ENCODE results near the gene ANKDD1A. TPM values are rescaled to one million over a fixed set of nuclear protein-coding genes. Genes with fewer than 3 reads are reported as not detected.

The ANKDD1A gene
- polyA plus RNA-seq, 1 donor from 2014 or later, result 7.0 TPM

DNA sequence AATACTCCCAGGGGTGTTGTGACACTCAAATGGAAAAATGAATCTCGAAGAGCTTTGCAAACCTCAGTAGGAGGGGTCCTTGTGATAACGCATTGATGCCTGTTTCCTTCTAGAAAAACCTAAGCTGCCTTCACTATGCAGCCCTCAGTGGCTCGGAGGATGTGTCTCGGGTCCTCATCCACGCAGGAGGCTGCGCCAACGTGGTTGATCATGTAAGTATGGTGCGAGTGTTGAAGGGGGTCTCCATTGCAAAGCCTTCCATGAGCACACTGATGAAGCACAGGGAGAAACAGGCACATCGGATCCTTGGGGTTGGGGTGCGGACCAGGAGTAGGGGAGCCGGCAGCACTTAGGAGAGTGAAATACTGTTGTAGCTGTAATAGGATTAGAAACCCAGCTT is 22.3 kb downstream of the ANKDD1A start:
- no peaks in the 10 kb centered on the region for H3K79me2 ChIP-seq (replicated peaks; ENCODE audit: insufficient read depth, low read length)
- H3K4me3 ChIP-seq (ENCODE audit: low read length), result no peak overlapping the region
- H3K27me3 ChIP-seq (ENCODE audit: insufficient read depth, low read depth, low read length), result no peaks in the 10 kb centered on the region
- H3K9ac ChIP-seq (ENCODE audit: low read length), result no peak overlapping the region
- no peak overlapping the region for H3K4me2 ChIP-seq (ENCODE audit: low read length)
- no peak overlapping the region for H2AFZ ChIP-seq (ENCODE audit: low read depth, low read length)
- no peaks in the 10 kb centered on the region for H3K9me3 ChIP-seq (ENCODE audit: low read length)
- no peaks in the 10 kb centered on the region for H4K20me1 ChIP-seq (ENCODE audit: insufficient read depth)
- no peaks in the 10 kb centered on the region for H3K9me2 ChIP-seq (ENCODE audit: insufficient read depth, low read length)
- no peak overlapping the region for H3K27ac ChIP-seq (ENCODE audit: low read length)
- no peak for TF ChIP-seq EP300 (conservative IDR thresholded peaks at IDR 0.05; ENCODE audit: poor library complexity, severe bottlenecking)
- no peak for TF ChIP-seq RAD21 (conservative IDR thresholded peaks at IDR 0.05)
- TF ChIP-seq, protein P1, sequence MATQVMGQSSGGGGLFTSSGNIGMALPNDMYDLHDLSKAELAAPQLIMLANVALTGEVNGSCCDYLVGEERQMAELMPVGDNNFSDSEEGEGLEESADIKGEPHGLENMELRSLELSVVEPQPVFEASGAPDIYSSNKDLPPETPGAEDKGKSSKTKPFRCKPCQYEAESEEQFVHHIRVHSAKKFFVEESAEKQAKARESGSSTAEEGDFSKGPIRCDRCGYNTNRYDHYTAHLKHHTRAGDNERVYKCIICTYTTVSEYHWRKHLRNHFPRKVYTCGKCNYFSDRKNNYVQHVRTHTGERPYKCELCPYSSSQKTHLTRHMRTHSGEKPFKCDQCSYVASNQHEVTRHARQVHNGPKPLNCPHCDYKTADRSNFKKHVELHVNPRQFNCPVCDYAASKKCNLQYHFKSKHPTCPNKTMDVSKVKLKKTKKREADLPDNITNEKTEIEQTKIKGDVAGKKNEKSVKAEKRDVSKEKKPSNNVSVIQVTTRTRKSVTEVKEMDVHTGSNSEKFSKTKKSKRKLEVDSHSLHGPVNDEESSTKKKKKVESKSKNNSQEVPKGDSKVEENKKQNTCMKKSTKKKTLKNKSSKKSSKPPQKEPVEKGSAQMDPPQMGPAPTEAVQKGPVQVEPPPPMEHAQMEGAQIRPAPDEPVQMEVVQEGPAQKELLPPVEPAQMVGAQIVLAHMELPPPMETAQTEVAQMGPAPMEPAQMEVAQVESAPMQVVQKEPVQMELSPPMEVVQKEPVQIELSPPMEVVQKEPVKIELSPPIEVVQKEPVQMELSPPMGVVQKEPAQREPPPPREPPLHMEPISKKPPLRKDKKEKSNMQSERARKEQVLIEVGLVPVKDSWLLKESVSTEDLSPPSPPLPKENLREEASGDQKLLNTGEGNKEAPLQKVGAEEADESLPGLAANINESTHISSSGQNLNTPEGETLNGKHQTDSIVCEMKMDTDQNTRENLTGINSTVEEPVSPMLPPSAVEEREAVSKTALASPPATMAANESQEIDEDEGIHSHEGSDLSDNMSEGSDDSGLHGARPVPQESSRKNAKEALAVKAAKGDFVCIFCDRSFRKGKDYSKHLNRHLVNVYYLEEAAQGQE (IDR thresholded peaks at IDR 0.05; ENCODE audit: borderline replicate concordance), result no peak
- TF ChIP-seq MXI1 (conservative IDR thresholded peaks at IDR 0.05; ENCODE audit: poor library complexity, severe bottlenecking), result no peak
- TF ChIP-seq EZH2 (IDR thresholded peaks at IDR 0.05; ENCODE audit: borderline replicate concordance, insufficient read depth, low read length, poor library complexity, severe bottlenecking), result no peak
- no peak for TF ChIP-seq POLR2AphosphoS5 (IDR thresholded peaks at IDR 0.05)
- TF ChIP-seq, protein P2, sequence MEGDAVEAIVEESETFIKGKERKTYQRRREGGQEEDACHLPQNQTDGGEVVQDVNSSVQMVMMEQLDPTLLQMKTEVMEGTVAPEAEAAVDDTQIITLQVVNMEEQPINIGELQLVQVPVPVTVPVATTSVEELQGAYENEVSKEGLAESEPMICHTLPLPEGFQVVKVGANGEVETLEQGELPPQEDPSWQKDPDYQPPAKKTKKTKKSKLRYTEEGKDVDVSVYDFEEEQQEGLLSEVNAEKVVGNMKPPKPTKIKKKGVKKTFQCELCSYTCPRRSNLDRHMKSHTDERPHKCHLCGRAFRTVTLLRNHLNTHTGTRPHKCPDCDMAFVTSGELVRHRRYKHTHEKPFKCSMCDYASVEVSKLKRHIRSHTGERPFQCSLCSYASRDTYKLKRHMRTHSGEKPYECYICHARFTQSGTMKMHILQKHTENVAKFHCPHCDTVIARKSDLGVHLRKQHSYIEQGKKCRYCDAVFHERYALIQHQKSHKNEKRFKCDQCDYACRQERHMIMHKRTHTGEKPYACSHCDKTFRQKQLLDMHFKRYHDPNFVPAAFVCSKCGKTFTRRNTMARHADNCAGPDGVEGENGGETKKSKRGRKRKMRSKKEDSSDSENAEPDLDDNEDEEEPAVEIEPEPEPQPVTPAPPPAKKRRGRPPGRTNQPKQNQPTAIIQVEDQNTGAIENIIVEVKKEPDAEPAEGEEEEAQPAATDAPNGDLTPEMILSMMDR (IDR thresholded peaks at IDR 0.05; ENCODE audit: poor library complexity, severe bottlenecking), result no peak
- no peak for TF ChIP-seq SMC3 (conservative IDR thresholded peaks at IDR 0.05; ENCODE audit: poor library complexity)
- TF ChIP-seq TAF1 (IDR thresholded peaks at IDR 0.05; ENCODE audit: low read depth), result no peak
- H3F3A ChIP-seq (ENCODE audit: insufficient read depth, low read length, poor library complexity, severe bottlenecking), result no peaks in the 10 kb centered on the region
- H3K36me3 ChIP-seq (ENCODE audit: insufficient read depth, low read length), result no peaks in the 10 kb centered on the region

DNA sequence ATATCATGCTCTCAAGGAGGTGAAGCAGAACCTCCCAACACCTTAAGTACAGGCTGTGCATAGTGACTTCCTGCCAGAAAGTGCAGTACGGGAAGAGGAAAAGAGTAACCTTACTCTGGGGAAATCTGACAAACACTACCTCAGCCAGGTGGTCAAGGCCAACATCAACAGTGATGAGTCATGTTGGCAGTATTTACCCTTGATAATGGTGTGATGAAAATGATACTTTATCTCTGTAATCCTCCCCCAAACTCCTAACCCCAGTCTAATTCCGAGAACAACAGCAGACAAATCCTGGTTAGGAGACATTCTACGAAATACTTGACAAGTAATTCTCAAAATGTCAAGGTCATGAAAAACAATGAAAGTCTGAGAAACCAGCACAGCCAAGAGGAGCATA is 26.5 kb downstream of the ANKDD1A start:
- H3K9me2 ChIP-seq (ENCODE audit: insufficient read depth, low read length), result no peaks in the 10 kb centered on the region
- H3K79me2 ChIP-seq (replicated peaks; ENCODE audit: insufficient read depth, low read length), result no peaks in the 10 kb centered on the region
- no peak overlapping the region for H3K4me2 ChIP-seq (ENCODE audit: low read length)
- no peaks in the 10 kb centered on the region for H3F3A ChIP-seq (ENCODE audit: insufficient read depth, low read length, poor library complexity, severe bottlenecking)
- H4K20me1 ChIP-seq (ENCODE audit: insufficient read depth), result no peaks in the 10 kb centered on the region
- no peaks in the 10 kb centered on the region for H3K9me3 ChIP-seq (ENCODE audit: low read length)
- no peak overlapping the region for H3K27ac ChIP-seq (ENCODE audit: low read length)
- H3K27me3 ChIP-seq (ENCODE audit: insufficient read depth, low read depth, low read length), result no peaks in the 10 kb centered on the region
- no peaks in the 10 kb centered on the region for H3K36me3 ChIP-seq (ENCODE audit: insufficient read depth, low read length)
- TF ChIP-seq EP300 (conservative IDR thresholded peaks at IDR 0.05; ENCODE audit: poor library complexity, severe bottlenecking) (no peak), RAD21 (conservative IDR thresholded peaks at IDR 0.05) (no peak), TAF1 (IDR thresholded peaks at IDR 0.05; ENCODE audit: low read depth) (no peak), SMC3 (conservative IDR thresholded peaks at IDR 0.05; ENCODE audit: poor library complexity) (no peak), MXI1 (conservative IDR thresholded peaks at IDR 0.05; ENCODE audit: poor library complexity, severe bottlenecking) (no peak), EZH2 (IDR thresholded peaks at IDR 0.05; ENCODE audit: borderline replicate concordance, insufficient read depth, low read length, poor library complexity, severe bottlenecking) (no peak), POLR2AphosphoS5 (IDR thresholded peaks at IDR 0.05) (no peak)
- TF ChIP-seq, protein P1 (IDR thresholded peaks at IDR 0.05; ENCODE audit: borderline replicate concordance), result no peak
- TF ChIP-seq, protein P2 (IDR thresholded peaks at IDR 0.05; ENCODE audit: poor library complexity, severe bottlenecking), result no peak
- H3K4me3 ChIP-seq (ENCODE audit: low read length), result no peak overlapping the region
- H2AFZ ChIP-seq (ENCODE audit: low read depth, low read length), result no peak overlapping the region
- H3K9ac ChIP-seq (ENCODE audit: low read length), result no peak overlapping the region

Data from neural cell (in vitro differentiated cells).